GM18498 (cell line): Measurements from ENCODE around the gene PTCD1.
A peak's percentile ranks its signal among the peaks of the same experiment; 100 is the strongest.

ENCODE experiments used
- ATAC-seq: cut with Tn5 transposase; IDR thresholded peaks from one replicate; pipeline ENCODE4 v1.9.1; 2021; ENCODE audit warnings: mild to moderate bottlenecking, moderate library complexity; ENCODE audit not compliant: unreplicated experiment

PTCD1 gene

DNA sequence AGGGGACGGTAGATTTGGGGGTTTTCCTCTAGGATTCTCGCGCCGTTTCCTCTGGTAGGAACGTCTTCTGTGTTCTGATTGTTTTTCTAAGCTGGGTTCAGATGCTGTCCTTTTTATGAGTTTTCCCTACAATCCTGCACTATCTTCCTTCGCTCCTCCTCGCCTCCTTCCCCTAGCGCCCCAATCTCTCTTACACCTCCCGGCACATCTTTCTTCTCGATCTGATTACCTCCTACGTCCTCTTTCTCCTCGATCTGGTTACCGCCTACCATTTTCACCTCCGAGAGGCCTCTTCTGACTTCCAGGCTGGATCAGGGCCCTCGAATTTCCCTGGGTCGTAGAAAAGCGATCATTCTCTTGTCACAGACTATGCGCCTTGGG, 29.4 kb downstream of the PTCD1 start:
- peak; percentile 8 for ATAC-seq

DNA sequence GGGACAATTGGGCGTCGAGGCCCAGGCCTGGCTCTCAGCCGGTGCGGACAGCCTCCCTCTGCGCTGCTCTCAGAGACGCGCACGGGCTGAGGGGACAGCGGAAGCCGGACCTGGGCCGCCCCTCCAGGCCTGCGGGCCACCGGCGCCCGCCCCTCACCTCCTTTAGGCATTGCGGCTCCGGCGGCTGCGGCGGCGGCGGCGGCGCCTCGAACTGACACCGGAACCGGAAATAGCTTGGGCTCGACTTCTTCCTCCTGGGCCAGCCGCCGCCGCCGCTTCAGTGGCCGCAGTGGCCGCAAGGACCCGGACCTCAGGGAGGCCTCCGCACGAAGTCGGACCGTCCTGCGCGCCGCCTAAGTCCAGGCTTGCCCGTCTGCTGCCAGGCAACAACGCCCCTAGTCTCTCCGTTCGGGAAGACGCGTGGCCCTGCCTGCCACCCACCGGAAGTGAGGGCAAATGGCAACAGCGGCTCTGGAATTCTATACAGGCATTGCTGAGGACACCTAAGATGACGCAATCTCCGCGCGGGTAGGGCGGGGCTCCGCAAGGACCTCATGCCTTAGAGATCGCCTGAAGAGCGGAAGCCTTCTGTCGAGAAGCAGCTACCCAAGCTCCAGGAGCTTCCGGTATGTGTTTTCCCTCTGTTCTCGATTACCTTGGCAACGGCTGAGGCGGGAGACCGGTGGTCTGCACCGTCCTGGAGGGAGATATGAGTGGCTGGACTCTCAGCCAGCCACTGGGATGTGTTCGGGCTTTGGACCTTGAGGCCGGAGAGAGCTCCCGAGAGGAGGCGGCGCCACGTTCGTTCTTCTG, 30.0 kb downstream of the PTCD1 start, which contains the start of the genes BUD31 and PDAP1:
BUD31 (plus strand) TSS at position 591 of the 813 bp plus-strand sequence. CDS start 2,124 bp downstream, outside the sequence.
PDAP1 (minus strand) TSS at position 219 of the 813 bp plus-strand sequence; CDS start at position 170, 49 bp downstream.
- ATAC-seq, result peak; percentile 80

DNA sequence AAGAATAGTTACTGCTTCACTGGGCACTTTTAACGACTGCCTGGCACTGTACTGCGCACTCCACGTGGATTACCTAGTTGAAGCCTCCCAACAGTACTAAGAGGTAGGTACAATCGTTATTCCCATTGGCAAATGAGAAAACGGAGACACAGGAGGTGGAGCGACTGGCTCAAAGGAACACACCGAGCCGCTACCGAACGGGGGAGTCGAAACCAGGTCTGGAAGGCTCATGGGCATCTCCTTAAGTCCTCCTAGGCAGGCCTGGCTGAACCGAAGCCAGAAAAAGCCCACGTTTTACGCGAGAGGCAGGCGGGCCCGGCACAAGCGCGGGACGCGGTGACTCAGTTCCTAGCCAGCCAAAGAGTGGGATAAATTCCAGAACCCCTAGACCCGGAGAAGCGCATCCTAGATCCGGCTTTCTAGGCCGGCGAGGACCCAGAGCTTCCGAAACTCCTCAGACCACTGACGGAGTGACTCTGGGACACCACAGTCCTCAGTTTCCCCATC, 30.7 kb downstream of the PTCD1 start:
- peak; percentile 7 for ATAC-seq

DNA sequence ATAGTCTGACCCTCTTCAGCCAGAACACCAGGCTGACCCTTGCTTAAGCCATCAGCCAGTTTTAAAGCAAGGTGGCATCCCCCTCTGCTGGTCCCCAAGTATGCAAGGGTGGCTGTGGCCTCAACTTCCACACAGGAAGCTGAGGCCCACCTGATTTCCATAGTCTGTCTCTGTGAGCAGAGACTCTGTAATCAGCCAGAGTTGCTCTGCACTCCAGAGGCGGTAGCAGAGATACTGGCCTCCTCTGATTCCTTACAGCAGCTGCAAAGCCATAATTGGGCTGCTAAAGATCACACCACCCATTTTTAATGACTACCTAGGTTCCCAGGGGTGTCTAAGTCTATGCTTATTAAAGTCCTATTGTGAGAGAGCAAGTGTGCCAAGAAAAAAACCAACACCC, 32.0 kb downstream of the PTCD1 start:
- no peak for ATAC-seq

DNA sequence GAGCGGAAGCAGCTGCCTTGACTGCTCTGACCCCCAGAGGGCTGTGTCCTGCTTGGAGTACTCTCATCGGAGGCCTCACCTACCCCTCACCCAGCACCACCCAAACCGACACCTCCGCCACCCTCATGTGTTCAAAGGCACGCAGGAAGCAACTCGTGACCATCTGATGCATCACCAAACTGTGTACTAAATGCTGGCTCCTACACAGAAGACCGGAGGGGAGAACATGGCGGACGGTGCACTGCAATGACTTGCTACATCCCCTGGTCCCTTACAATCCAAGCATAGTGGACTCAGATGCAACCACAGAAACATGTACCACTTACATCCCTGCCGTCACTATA, 33.6 kb downstream of the PTCD1 start:
- ATAC-seq, result no peak

DNA sequence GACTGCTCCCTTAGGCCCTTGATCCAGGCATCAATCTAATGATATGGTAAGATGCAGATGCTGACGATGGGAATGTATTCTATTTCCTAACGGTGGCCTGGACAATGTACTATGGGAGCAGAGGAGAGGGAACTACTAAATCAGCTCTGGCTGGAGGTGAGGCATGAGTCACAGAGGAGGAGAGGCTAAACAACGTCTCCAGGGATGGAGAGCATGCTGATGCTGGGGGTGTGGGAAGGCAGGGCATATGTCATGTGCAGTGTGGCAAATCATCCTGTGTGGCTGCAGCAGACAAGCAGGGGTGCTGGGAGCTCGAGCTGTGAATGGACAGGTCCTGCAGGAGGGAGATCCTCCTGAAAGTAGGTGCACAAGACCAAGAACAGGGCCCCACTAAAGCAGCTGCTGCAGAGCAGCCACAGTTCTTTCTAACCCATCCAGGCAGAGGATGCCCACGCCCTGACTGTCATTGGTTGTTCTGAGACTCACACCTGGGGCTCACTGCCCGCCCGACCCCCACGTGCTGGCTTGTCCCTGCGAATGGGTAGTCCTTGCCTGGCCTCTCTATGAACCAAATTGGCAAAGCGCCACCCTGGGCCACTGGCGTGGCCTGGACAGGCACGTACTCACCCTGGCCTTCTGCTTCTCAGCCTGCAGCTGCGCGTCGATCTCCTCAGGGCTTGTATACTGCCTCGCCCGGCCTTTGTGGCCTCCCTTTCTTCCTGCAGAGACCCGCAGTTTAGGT, 34.2 kb downstream of the PTCD1 start:
- no peak for ATAC-seq

DNA sequence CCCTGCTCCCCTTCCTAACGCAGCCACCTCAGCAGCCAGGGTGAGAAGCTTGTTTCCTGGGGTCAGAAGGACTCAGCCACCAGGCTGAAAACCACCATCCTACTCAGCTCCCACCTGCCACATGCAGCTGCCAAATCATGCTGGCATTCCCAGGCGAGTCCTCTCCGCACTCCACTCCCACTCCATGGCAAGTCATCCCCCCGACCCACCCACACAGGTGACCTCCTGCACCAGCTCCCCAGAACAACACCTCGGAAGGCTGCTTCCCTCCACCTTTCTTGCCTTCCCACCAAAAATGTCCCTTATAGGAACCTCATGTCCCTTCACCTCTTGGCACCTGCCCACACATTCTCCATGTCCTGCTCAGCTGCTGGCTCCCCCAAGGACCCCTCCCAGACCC, 34.8 kb downstream of the PTCD1 start:
- ATAC-seq, result no peak

DNA sequence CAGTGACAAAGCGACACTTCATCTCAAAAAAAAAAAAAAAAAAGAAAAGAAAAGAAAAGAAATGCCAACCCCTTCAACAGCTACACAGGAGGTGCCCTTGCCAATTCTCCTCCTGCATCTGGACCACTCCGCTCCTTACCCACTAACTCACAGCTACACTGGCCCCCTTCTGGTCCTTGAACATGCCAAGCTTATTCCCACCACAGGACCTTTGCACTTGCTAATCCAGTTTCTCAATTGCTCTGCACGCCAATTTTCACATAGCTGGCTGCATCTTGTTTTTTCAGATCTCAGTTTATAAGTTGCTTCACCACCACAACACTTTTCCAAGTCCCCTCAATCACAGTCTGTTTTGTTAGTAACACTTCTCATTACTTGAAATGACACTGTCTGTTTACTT, 35.7 kb downstream of the PTCD1 start:
- no peak for ATAC-seq

DNA sequence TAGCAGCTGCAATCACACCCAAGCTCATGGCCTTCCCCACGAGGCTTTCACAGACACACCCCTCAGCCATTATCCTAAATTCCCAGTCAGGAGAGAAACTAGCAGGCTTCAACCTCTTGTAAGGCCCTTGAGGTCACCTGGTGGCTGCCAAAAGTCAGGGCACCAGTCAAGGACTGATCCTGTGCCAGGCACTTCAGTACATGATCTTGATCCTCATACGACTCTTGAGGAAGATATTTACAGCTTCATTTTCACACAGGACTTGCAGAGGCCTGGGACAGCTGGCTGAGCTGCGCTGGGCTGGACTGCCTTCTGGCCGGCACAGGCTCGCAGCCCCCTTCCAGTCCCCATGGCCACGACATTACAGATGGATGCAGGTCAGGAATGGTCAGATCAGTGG, 39.0 kb downstream of the PTCD1 start:
- no peak for ATAC-seq

DNA sequence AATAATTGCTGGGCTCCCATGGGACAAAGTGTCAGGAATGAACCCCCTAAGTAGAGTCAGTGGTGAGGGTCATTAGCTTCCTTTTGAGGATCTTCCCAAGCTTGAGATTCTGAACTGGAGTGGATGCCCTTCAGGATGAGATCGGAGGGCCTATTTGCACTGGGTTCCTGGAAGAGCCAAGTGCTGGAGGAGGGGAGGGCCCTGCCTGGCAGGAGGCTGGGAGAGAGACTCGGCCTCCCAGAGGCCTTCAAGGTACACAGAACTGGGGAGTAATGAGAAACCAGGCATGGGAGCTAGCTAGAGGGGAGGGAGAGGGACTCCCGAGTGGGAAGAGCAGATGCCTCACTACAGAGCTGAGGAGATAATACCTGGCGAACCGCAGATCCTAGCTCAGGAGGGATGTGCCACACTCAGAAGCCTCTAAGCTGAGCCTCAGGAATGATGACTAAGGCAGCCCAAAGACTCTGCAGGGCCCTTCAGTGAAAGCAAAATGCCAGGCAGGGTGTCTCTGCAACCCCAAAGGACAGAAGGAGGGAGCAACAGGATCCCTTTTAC, 39.6 kb downstream of the PTCD1 start:
- no peak for ATAC-seq

DNA sequence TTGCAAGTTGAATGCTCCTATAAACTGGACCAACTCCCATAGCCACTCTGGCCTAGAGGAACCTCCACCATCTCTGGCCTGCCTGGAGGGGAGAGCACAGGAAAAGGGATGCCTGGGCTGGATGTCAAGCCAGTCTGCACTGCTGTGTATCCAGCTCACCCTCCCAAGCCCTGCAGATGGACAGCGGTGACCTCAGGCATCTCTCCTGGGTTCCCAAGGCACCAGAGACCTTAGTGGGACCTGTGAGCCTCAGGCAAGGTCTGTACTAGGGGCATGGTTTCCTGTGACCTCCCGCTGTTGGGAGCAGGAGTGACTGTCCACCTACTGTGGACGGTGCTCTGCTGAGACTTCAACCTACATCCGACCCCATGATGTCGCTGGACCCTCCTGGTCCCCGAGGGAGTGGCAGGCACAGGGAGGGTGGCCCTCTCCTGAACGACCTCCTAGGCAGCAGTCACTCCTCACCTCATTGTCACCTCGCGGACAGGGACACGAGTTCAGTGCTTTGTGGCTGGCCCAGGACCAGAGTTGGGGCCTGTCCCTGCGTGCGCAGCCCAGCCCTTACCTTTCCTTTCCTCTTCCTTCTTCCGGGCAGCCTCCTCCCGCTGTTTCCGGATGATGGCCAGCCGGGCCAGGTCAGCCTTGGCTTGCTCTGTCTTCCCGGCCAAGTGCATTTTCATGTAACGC, 41.2 kb downstream of the PTCD1 start:
- ATAC-seq, result no peak

DNA sequence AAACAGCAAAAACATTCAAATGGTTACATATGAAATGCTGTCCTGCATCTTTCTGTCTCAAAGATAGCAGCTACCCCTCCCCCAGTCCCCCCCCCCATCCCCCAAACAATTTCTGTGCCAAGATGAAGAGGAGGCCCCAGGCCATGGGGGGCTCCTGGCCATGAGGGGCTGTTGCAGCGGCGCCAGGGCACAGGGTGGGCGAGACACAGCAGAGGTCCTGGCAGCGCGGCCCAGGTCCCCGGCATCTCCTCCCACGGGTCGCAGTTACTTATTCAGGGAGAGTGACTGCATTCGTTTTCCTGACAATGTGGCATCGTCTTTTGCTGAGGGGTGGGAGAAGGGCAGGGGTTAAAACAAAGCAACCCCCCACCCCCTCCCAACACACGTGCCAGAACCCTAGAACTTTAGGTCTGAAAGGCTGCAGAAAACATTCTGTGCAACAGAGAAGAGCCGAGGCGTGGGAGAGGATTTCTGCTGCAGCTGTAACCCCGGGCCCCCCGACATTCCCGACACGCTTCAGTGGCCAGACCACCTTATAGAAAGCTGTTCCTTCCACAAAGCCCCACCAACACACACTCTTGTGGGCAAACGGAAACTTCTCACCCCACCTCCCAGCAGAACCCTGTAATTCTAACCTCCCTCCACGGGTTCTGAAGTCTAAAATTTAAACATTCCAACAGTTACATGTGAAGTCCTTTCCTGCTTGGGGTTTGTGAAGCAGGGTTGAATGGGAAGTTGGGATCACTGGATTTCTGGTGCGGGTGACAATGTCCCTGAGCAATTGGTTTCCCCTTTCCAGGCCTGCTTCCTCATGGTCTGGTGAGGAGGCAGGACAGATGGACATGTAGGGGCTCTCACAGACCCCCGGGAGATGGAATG, 41.9 kb downstream of the PTCD1 start:
- ATAC-seq, result no peak

DNA sequence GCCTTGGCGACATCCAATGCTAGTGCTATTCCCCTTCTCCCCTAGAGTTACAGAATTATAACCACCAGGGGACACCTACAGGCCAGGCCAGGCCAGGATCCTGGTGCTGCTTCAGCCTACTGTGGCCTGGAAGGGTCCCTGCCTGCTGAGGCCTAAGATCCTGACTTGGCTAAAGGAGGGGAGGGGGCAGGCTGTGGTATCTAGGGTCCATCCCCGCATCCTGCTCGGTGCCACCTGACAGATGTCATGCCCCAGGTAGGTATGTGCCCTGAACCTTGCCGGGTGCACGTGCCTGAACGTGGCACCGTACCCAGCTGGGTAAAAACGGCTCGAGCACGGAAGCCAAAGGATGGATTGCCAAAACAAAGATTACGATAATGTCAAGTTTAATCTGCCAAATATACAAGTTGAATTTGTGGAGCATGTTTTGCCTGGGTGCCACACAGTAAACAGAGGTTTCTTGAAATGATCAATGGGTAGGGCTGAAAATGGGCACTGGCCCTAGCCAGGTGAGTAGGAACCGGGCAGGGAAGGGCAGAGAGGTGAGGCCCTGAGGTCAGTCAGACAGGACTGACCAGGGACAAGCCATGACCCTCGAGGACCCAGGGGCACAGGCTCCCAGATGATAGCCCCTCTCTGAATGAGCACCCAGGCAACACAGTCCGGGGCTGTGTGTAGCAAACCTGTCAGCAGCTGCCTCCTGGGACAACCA, 42.8 kb downstream of the PTCD1 start:
- ATAC-seq, result no peak

DNA sequence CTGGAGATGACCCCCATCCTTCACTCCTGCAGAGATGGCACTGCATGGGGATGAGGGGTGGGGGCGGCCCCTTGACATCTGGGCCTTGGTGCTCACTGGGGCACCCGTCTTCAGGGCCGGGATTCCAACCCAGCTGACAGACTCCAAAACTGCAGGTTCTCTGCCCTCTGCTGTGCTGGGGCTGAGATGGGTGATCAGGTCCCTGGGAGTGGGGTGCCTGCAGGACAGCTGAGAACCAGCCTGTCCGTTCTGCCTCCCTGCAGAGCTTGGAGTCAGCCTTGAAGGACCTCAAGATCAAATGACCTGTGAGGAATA, 44.5 kb downstream of the PTCD1 start:
- ATAC-seq, result no peak

DNA sequence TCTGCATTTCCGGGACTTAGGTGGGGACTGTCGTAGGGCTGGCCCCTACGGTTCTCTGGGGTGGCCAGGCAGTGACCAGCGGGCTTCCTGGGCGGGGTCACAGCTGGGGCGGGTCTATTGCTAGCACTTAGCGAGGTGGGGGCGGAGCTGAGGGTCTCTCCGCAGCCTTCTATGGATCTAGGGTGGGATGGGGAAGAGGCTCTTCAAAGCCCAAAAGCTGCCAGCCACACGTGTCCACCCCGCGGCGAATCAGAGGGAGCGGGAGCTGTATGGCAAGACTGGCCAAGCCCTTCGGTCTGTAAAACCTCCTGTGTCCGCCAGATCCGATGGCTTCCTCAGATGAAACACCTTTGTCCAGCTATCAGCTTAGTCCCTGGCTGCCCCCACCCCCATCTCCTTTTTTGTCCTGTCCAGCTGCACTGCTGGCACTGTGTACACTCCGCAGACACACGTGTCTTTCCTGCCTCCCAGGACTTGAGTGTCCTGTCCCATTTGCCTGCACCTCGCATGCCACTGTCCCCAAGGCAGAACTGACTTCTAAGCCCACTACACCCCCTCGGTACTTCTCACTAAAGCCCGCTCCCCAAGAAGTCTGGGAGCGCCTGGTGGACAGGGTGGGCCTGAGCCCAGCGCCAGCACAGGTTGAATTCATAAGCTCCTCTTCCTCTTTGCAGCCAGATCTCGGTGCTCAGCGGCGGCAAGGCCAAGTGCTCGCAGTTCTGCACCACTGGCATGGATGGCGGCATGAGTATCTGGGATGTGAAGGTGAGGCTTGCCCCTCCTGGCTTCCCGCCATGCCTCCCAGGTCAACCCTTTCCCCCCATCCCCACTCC, 45.0 kb downstream of the PTCD1 start:
- no peak for ATAC-seq

DNA sequence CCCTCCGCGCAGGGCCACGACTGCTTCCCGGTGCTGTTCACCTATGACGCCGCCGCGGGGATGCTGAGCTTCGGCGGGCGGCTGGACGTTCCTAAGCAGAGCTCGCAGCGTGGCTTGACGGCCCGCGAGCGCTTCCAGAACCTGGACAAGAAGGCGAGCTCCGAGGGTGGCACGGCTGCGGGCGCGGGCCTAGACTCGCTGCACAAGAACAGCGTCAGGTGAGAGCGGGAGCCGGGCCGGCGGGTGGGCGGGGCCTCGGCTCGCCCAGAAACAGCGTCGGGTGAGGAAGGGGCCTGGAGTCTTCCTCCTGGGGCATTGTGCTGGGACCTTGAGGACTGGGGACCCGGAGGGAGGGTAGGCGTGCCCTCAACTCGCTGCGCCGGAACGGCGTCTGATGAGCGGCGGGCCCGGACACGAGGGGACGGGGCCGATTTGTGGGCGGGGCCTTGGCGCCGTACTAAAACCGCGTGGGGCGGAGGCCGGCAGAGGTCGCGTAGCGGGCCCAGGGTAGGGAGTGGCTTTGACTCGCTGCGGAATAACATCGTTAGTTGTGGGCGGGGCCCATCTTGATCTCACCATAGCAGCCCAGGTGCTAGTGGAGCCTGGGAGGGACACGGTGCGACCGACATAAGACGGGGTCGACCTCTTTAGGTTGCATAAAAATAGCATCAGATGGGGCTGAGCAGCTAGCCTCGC, 45.8 kb downstream of the PTCD1 start:
- ATAC-seq, result no peak

DNA sequence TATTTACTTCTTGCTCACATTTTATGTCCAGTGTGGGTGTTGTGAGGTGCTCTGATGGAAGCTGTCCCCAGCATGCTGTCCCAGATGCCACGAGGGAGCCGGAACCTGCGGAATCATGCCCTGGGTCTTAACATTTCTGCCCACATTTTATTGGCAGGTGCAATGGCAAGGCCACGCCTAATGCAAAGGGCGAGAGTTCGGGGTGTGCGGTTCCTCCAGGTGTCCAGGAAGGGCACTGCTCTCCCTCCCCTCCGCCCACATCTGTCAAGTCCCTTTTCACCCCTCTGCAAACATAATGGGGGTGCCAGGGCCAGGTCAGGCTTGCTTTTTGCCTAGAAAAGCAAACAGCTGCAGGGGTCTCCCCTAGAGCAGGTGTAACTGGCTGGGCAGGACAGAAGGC, 46.6 kb downstream of the PTCD1 start:
- no peak for ATAC-seq

DNA sequence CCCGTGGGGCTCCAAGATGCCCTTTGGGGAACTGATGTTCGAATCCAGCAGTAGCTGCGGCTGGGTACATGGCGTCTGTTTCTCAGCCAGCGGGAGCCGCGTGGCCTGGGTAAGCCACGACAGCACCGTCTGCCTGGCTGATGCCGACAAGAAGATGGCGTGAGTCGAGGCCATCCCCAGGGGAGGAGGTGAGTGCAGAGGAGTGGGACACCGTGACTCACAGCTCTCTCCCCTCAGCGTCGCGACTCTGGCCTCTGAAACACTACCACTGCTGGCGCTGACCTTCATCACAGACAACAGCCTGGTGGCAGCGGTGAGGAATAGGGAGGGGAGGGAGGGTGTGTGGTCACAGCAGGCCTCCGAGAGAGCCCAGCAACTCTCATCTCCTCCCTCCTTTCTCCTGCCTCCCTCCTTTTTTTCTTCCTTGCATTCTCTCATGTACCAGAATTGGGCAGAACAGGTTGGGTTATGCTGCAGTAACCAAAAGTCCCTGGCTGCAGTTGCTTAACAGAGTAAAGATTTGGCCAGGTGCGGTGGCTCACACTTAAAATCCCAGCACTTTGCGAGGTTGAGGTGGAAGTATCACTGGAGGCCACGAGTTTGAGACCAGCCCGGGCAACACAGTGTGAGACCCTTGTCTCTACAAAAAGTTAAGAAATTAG, 47.5 kb downstream of the PTCD1 start:
- ATAC-seq, result no peak
